ENCODE results near the gene SEL1L3.
"Not testable (repeated sequence)": the region's sequence is repeated elsewhere in the genome, so short reads cannot be mapped to it uniquely, and the experiment has no call there.

SEL1L3 gene

DNA sequence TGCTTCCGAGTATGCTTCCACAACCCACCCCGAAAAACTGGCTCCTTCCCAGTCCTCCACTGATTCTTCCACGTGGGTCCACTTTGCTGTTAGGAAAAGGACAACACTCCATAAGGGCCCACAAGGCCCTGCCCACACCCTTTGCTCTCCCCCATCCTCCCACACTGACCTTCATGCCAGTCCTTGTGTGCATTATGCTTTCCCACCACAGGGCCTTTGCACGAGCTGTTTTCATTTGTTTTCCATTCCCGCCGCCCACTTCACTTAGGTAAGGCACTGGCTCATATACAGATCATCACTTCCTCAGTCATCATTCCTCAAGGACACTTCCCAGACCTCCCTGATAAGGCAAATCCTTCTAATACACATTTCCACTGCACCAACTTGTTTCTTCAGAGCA, 16.8 kb upstream of the SEL1L3 start:
- no peak for DNase-seq

GRCh38 chr4:25879091-25879584, 16.4 kb upstream of the SEL1L3 start:
- no peak for DNase-seq

- DNase-seq = no peak
Measured at GRCh38 chr4:25878676-25879075, 15.9 kb upstream of the SEL1L3 start.

DNA sequence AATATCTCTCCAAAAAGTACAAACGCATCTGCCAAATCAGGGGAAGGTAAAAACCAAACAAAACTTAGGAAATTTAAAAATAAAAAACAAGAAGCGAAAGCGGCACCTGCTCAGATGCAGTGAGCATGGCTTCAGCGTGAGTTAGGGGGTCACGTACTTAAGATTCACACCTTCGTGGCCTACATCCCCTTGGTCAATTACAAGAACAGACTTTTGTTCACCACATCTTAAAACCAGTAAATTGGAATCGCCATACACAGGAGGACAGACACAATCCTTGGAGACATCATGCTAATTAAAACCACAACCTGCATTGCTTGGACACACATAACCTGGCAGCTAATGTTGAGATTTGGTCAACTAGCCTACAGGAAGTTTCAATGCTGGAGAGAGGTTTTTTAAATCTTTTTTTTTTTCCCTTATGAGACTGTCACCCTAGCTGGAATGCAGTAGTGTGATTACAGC, 12.5 kb upstream of the SEL1L3 start:
- no peak for DNase-seq

DNA sequence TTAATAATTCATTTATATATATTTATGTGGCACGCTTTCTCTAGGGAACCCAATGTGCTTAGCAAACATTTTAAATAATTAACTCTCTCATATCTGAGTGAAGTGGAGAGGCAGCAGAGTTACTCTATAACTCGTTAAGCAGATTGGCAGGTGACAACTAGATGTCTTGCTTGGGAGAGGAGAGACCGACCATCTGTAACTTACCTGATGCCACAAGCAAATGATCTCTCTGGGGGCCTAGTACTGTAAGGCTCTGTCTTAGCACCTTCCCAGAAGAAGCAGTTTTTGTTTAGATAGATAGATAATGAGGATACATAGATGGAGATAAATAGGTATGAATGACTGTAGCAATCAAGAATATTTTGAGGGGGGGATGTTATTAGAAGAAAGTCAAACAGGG, 11.9 kb upstream of the SEL1L3 start:
- no peak for DNase-seq

DNA sequence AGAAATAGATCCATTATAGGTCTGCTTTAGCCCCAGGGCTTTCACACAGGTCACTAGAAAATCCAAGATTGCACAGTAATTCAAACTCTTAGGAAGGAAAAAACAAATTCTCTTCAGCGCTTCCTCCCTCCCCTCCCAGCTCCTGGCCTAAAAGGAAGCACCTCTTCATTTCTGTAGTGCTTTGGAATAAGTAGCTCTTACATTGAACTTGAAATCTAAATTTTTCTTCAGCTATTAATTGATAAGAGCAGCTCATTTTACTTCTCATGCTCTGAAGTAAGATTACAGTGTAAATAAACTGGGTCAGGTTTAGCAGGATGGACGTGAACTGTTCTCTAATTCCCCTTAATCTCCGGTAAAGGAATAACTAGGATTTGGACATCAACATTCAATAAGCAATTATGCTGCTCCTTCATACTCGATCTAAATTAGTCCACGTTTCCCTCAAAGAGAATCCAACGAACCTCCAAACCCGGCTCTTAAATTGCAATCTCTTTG, 10.9 kb upstream of the SEL1L3 start:
- DNase-seq = no peak

- peak; percentile 30 for DNase-seq
Measured at GRCh38 chr4:25872851-25873631, 10.3 kb upstream of the SEL1L3 start.

DNA sequence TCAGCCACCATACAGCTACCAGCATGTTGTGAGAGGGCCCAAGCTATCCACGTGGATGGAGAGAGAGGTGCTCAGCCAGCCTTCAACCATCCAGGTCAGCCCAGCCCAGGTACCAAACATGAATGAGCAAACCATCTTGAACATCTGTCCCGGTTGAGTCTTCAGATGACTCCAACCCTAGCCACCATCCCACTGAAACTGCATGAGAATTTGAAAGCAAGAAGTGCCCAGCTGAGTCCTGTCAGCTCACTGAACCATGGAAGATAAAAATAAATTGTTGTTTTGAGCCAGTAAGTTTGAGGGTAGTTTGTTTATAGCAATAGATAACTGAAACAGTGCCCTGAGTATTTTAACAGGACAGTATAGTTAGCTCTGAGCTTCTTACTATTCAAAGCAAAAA, 7.3 kb upstream of the SEL1L3 start:
- DNase-seq = no peak

DNA sequence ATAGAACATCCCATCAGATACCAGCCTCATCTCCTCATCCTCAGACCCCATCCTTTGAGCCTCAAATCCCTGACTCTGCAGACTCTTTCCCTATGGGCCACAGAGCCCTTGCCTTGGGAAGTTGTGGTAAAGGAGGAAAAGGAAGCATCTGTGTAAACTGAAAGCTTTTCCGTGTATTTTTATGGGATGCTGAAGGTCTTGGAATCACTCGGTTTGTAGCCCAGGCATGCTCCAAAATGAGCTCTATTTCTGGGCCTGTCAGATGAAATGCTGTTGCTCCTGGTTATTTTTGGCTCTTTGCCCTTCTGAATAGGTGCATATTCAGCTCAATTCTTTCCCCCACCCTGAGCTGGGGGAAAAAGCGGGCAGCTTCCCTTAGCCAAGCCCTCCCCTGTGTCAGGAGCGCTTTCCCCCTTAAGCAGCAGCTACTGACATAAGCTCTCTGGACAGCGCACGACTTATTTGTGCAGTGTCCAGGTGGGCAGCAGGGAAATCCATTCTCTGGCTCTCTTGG, 5.0 kb upstream of the SEL1L3 start:
- no peak for DNase-seq

- not testable (repeated sequence) for DNase-seq
Measured at GRCh38 chr4:25866401-25866800, 3.6 kb upstream of the SEL1L3 start.

DNA sequence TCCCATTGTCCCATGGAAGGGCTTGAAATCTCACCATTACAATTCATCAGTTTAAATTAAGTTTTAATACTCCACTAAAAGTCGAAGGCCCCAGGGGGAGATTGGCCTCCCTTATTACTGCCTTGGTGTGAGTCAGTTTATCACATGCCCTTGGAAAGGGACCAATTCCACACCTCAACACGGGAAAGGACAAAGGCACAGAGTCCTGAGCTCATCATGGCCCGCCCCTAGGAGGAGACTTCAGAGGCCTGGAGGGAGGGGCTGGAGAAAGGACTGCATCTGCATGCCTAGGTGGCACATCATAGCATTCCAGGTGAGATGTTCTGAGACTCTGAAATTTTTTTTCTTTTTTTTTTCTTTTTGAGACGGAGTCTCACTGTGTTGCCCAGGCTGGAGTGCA, 2.8 kb upstream of the SEL1L3 start:
- DNase-seq = no peak

DNA sequence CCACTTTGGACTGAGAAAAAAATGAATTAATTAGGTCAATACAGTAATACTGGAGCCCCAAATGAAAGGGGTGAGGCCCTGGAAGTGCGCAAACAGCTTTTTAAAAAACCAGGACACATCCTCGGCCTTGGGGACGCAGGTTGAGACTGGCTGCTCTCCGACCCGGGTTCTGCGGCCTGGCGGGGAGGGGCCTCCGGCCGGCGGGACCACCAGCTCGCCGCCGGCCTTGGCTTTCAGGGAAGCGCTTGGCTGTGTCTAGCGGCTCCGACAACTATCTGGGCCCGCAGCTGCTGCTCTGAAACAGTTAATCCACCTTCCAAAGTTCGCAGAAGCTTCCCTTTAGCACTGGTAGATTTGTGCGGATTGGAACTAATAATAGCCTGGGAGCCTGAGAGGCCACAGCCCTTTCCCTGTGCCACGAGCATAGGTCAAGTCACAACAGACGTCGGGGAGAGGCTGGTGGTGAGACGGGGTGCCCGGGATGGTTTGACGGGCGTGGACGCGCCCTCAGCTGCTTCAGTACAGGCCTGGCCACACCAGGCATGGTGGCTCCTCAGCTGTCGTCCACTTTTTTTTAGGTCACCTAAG, 1.1 kb upstream of the SEL1L3 start:
- no peak for DNase-seq

DNA sequence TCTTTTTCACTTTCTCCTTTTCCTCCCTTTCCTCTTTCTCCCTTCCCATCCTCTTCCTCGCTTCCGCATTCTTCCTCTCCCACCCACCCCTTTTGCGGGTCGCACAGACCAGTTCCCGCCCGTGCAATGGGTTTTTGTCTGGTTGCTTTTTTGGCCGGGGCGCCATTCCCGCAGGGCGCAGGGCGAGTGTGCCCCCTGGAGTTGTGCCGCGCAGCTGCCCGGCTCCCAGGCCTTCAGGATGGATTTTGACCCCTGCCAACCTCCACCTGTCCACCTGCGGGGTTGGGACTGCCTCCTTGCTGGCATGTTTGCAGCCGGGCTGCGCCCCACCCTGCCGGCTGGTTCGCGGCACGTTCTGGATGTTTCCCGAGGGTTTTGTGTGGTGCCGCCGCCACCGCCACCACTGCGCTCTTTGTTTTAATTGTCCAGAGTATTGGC, 578 bp upstream of the SEL1L3 start:
- peak; percentile 44 for DNase-seq

- peak; percentile 69 for DNase-seq
Measured at GRCh38 chr4:25861951-25862410, 807 bp downstream of the SEL1L3 start.

DNA sequence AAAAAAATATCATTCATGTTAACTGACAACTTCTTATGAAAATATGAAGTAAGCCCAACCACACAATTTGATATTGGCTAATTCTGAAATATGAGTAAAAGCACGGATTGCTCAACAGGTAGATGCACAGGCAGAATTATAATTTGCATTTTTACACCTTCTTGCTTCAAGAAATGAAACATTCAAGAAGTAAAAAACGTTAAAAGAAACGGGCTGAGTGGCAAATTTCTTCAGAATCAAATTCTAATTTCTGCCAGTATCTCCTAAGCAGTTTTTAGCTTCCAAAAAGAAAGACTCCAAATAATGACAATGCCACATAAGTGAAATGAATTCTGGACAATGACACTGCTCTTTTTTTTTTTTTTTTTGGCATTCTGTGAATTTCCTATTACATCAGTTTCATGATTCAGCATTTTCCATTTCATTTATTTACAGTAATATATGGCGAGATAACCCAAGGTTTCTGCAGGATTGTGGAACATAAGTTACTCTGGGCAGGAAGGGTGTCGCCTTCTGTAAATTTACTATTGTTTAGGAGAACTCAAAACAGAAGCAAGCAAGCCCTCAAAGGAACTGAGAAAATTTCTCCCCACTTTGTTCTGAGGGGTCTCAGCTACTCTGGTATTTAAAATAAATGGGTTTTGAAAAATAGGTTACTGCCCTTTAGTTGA, 1.4 kb downstream of the SEL1L3 start:
- peak; percentile 87 for DNase-seq

DNA sequence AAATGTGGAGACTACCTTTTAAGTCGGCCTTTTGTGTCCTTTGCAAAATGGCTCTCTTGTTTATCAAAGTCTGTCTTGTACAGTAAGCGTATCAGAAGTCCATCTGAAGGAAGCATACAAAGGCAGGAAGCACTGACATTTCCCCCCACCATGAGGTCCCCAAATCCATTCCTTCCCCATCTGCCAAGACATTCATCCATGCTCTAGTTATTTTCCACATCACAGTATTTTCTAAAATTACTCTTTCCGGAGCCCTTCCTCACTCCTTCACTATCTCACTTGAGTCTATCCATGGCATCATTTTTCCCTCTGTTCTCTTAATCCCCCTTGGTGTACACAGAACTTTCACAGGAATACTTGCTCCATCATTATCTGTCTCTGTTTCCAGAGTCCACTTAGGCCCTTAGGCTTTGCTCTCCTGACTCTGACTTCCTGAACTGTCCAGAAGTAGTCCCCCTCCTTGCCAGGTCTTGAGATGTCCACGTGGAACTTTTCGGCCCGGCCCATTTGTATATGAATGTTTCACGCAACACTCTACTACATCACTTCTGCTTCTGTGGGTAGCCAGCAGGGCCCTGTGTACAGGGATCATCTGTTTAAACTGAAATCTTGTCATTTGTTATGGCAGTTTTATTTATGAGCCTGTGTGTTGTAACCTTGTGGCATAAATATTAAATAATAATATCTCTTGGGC, 2.1 kb downstream of the SEL1L3 start:
- peak; percentile 82 for DNase-seq

- peak; percentile 73 for DNase-seq
Measured at GRCh38 chr4:25859429-25860148, 3.2 kb downstream of the SEL1L3 start.

DNA sequence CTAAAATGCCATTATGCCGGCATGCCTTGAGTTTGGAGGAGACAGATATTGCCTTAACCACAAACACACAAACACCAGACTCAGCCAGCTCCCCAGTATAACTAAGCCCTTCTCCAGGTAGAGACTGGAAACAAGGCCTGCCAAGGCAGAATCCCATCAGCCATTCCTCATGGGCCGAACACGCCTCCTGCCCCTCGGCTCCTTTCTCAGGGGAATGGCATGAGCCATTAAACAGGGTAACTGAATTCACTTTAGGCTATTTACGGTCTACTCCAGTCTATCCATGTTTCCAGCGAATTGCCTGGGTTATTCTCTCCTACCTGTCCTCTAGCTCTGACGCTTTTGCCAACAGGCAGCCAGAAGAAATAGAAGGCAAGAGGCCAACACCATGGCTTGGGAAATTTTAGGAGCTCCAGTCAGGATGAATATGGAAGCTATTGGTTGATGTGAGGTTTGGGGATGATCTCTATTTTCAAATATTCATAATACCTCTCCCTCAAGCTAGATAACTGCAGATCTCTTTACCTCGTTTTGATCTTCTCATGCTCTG, 4.9 kb downstream of the SEL1L3 start:
- DNase-seq = no peak

DNA sequence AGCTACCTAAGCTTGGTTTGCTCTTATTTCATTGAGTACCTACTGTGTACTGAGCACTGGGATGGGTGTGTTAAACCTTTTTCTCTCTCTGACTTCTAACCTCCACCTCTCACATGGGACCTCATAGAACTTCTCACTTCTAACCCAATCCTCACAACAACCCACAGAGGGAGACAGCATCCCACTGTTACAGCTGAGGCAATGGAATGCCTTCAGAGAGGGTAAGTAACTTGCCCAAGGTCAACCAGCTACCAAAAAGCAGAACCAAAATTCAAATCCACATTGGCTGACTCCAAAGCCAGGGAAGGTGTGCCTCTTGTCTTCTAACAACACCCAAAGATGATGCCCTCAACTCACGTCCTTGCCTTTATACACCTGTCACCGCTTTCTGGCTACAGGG, 5.4 kb downstream of the SEL1L3 start:
- no peak for DNase-seq

GRCh38 chr4:25856756-25857155, 6.0 kb downstream of the SEL1L3 start:
- peak; percentile 39 for DNase-seq

GRCh38 chr4:25852103-25852502, 10.7 kb downstream of the SEL1L3 start:
- no peak for DNase-seq

- DNase-seq = no peak
Measured at GRCh38 chr4:25847329-25847728, 15.5 kb downstream of the SEL1L3 start.
